ENCODE measurements around the gene NDUFAF7.

The NDUFAF7 gene

GRCh38 chr2:37246205-37246604 is 14.7 kb downstream of the NDUFAF7 start:
- Histone ChIP-seq H3K4me2 (ENCODE audit: low read depth, low read length, poor library complexity, severe bottlenecking) (no peak overlapping the region), H4K20me1 (ENCODE audit: insufficient read depth, low read length, poor library complexity, severe bottlenecking) (no peaks in the 10 kb centered on the region), H3K36me3 (ENCODE audit: insufficient read depth, low read length) (peaks cover 85% of the 10 kb centered on the region), H3K27me3 (ENCODE audit: insufficient read depth, low read length, poor library complexity, severe bottlenecking) (no peaks in the 10 kb centered on the region), H3K4me1 (ENCODE audit: insufficient read depth, low read length, poor library complexity, severe bottlenecking) (no peaks in the 10 kb centered on the region), H3F3A (ENCODE audit: low read depth) (no peaks in the 10 kb centered on the region), H3K9me3 (ENCODE audit: insufficient read depth, low read depth, low read length) (no peaks in the 10 kb centered on the region), H3K79me2 (ENCODE audit: insufficient read depth, low read length) (no peaks in the 10 kb centered on the region), H3K9ac (ENCODE audit: low read depth, low read length, poor library complexity, severe bottlenecking) (no peak overlapping the region), H2AFZ (ENCODE audit: low read length) (no peak overlapping the region), H3K4me3 (ENCODE audit: low read length, poor library complexity, severe bottlenecking) (no peak overlapping the region), H3K9me2 (replicated peaks; ENCODE audit: low read depth, low read length) (no peaks in the 10 kb centered on the region)
- TF ChIP-seq EZH2phosphoT487 (IDR thresholded peaks at IDR 0.05; ENCODE audit: borderline replicate concordance) = no peak
- TF ChIP-seq CTCF (conservative IDR thresholded peaks at IDR 0.05; ENCODE audit: low read length) = no peak

GRCh38 chr2:37250869-37251740 is 19.6 kb downstream of the NDUFAF7 start:
- Histone ChIP-seq H3K9me3 (ENCODE audit: insufficient read depth, low read depth, low read length) (no peaks in the 10 kb centered on the region), H3K27me3 (ENCODE audit: insufficient read depth, low read length, poor library complexity, severe bottlenecking) (no peaks in the 10 kb centered on the region), H3K4me3 (ENCODE audit: low read length, poor library complexity, severe bottlenecking) (no peak overlapping the region), H3F3A (ENCODE audit: low read depth) (no peaks in the 10 kb centered on the region), H3K36me3 (ENCODE audit: insufficient read depth, low read length) (peaks cover 91% of the 10 kb centered on the region), H2AFZ (ENCODE audit: low read length) (no peak overlapping the region), H3K9ac (ENCODE audit: low read depth, low read length, poor library complexity, severe bottlenecking) (no peak overlapping the region), H3K4me1 (ENCODE audit: insufficient read depth, low read length, poor library complexity, severe bottlenecking) (no peaks in the 10 kb centered on the region), H4K20me1 (ENCODE audit: insufficient read depth, low read length, poor library complexity, severe bottlenecking) (no peaks in the 10 kb centered on the region), H3K4me2 (ENCODE audit: low read depth, low read length, poor library complexity, severe bottlenecking) (no peak overlapping the region), H3K79me2 (ENCODE audit: insufficient read depth, low read length) (no peaks in the 10 kb centered on the region), H3K9me2 (replicated peaks; ENCODE audit: low read depth, low read length) (no peaks in the 10 kb centered on the region)
- TF ChIP-seq EZH2phosphoT487 (IDR thresholded peaks at IDR 0.05; ENCODE audit: borderline replicate concordance) (no peak), CTCF (conservative IDR thresholded peaks at IDR 0.05; ENCODE audit: low read length) (no peak)

- H3K79me2 ChIP-seq (ENCODE audit: insufficient read depth, low read length) = no peaks in the 10 kb centered on the region
- peaks cover 37% of the 10 kb centered on the region; the same call in 1 of the 2 replicates for H3K36me3 ChIP-seq (ENCODE audit: insufficient read depth, low read length)
- no peak overlapping the region for H3K4me3 ChIP-seq (ENCODE audit: low read length, poor library complexity, severe bottlenecking)
- TF ChIP-seq EZH2phosphoT487 (IDR thresholded peaks at IDR 0.05; ENCODE audit: borderline replicate concordance) (no peak), CTCF (conservative IDR thresholded peaks at IDR 0.05; ENCODE audit: low read length) (no peak)
- H4K20me1 ChIP-seq (ENCODE audit: insufficient read depth, low read length, poor library complexity, severe bottlenecking) = no peaks in the 10 kb centered on the region
- H2AFZ ChIP-seq (ENCODE audit: low read length) = no peak overlapping the region
- no peak overlapping the region for H3K9ac ChIP-seq (ENCODE audit: low read depth, low read length, poor library complexity, severe bottlenecking)
- no peaks in the 10 kb centered on the region for H3K9me2 ChIP-seq (replicated peaks; ENCODE audit: low read depth, low read length)
- H3K9me3 ChIP-seq (ENCODE audit: insufficient read depth, low read depth, low read length) = no peaks in the 10 kb centered on the region
- H3F3A ChIP-seq (ENCODE audit: low read depth) = no peaks in the 10 kb centered on the region
- no peak overlapping the region for H3K4me2 ChIP-seq (ENCODE audit: low read depth, low read length, poor library complexity, severe bottlenecking)
- H3K4me1 ChIP-seq (ENCODE audit: insufficient read depth, low read length, poor library complexity, severe bottlenecking) = no peaks in the 10 kb centered on the region
- H3K27me3 ChIP-seq (ENCODE audit: insufficient read depth, low read length, poor library complexity, severe bottlenecking) = no peaks in the 10 kb centered on the region
These were observed 31.1 kb downstream of the NDUFAF7 start for GRCh38 chr2:37262522-37262921.
